GM06990 (cell line): ENCODE data around the gene DENND6B.

ENCODE experiments used
- DNase-seq: peaks from one replicate; pipeline ENCODE4 v3.0.0-alpha.2; 2011; ENCODE audit not compliant: insufficient read length; ENCODE audit errors: extremely low read depth
- H3K27me3 ChIP-seq: replicated peaks from 2 replicates; pipeline ENCODE4 v1.6.0; 2011; ENCODE audit warnings: low read length; ENCODE audit not compliant: control insufficient read depth, insufficient read depth
- H3K36me3 ChIP-seq: 2 replicates; pipeline ENCODE4 v1.5.1; 2011; ENCODE audit warnings: low read length; ENCODE audit not compliant: control insufficient read depth, insufficient read depth
- H3K4me3 ChIP-seq: replicated peaks from 2 replicates; pipeline ENCODE4 v1.5.1; 2011; ENCODE audit warnings: low read depth, mild to moderate bottlenecking, control low read depth, low read length
- CTCF ChIP-seq: IDR thresholded peaks from 2 replicates; pipeline ENCODE4 v1.5.1; 2011; ENCODE audit warnings: low read length, control low read depth, mild to moderate bottlenecking, inconsistent platforms; ENCODE audit not compliant: insufficient read depth, poor library complexity, severe bottlenecking

The DENND6B gene

DNA sequence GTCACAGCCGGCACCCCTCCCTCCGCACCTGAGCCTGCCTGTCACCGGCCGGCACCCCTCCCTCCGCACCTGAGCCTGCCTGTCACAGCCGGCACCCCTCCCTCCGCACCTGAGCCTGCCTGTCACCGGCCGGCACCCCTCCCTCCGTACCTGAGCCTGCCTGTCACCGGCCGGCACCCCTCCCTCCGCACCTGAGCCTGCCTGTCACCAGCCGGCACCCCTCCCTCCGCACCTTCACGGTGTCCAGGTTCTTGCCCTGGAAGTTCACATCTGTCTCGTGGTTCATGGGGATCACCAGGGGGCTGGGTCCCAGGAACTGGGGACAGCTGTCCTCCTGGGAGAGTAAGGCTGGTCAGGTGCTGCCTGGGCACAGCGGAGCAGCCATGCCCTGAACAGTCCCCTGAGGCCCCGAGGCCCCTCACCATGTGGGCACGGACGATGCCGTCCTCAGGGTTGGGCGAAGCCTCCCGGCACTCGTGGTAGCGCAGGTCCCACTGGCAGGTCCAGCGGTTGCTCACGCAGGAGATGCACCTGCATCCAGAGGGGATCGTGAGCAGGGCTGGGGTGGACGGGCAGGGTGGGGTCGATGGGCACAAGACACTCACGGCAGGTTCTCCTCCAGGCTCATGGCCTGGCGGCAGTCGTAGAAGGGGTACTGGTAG, 41.1 kb downstream of the DENND6B start:
- no peak for DNase-seq
- TF ChIP-seq CTCF: no peak
- Histone ChIP-seq H3K36me3 (peaks cover 68% of the 10 kb centered on the region), H3K4me3 (no peak overlapping the region), H3K27me3 (no peaks in the 10 kb centered on the region)

- TF ChIP-seq CTCF: no peak
- Histone ChIP-seq H3K27me3 (no peaks in the 10 kb centered on the region), H3K36me3 (peaks cover 64% of the 10 kb centered on the region), H3K4me3 (no peak overlapping the region)
- DNase-seq: no peak
Observed at GRCh38 chr22:50284479-50284878, 42.3 kb downstream of the DENND6B start.

DNA sequence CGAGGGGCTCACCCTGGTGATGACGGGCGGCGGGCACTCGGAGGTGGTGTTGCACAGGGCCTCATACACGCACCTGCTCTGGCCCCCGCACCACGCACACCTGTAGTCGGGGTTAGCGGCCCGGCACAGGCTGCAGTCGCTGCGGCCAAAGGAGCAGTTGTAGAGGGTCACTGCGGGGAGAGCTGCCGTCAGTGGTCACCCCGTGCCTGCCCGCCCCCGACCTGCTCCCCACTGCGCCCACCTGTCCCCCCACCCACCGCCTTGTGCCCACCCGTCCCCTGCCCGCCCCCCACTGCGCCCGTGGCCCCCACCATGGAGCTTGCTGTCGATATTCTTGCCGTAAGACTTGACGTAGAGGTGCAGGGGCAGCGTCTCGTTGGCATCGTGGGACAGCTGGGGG, 43.0 kb downstream of the DENND6B start:
- DNase-seq: no peak
- H3K36me3 ChIP-seq: peaks cover 60% of the 10 kb centered on the region
- no peak overlapping the region for H3K4me3 ChIP-seq
- no peaks in the 10 kb centered on the region for H3K27me3 ChIP-seq
- TF ChIP-seq CTCF: no peak

DNA sequence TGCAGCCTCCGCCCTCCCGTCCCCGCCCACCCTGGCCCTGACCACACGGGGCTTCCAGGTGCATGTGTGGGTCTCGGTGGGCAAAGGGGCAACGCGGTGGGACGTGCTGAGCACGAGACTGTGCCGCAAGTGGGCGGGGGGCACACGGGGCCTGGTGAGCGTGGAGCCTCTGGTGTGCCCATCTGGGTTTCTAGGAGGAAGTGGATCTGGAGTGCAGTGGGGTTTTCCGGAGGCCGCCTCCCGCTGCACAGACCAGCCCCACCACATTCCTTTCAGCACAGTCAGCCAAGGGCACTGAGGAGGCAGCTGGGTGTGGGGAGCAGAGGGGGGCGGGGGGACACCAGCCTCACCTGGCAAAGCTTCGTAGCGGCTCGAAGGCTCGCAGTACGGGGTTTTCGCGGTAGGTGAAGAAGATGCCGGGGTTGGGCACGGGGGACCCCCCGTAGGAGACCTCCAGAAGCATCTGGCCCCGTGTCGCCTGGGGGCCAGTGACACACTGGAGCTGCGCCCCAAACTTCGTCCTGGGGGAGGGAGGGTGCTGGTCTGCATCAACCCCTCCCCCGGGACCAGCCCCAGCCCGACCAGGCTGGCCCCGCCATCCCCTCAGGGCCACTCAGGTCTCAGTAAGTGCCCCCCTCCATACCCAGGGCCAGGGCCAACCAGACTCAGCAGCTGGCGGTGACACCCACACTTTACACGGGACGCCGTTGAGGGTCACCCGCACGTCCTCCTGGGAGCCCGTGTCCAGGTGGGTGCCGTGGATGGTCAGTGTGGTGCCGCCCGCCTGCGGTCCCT, 44.3 kb downstream of the DENND6B start:
- Histone ChIP-seq H3K27me3 (no peaks in the 10 kb centered on the region), H3K4me3 (no peak overlapping the region), H3K36me3 (peaks cover 61% of the 10 kb centered on the region)
- no peak for TF ChIP-seq CTCF
- no peak for DNase-seq

DNA sequence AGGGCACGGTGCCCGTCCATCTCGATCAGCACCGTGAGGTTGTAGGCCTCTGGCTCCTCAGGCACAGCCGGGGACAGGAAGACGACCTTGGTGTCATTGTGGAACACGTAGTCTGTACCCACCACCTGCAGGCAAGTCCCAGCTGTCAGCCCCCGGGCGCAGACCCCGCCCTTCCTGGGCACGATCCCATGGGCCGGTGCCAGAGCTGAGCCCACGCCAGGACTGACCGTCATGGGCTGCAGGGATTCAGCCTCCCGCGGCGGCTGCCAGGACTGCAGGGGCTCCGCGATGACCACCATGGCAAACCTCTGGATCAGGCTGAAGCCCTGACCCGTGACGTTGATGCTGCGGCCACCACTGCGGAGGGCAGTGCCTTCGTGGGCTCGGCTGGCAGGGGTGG, 44.9 kb downstream of the DENND6B start:
- H3K27me3 ChIP-seq: no peaks in the 10 kb centered on the region
- peaks cover 58% of the 10 kb centered on the region for H3K36me3 ChIP-seq
- no peak for TF ChIP-seq CTCF
- no peak overlapping the region for H3K4me3 ChIP-seq
- no peak for DNase-seq
